ENCODE data around the gene GPR85.
"Not testable (repeated sequence)": the region's sequence is repeated elsewhere in the genome, so short reads cannot be mapped to it uniquely, and the experiment has no call there.

The GPR85 gene

DNA sequence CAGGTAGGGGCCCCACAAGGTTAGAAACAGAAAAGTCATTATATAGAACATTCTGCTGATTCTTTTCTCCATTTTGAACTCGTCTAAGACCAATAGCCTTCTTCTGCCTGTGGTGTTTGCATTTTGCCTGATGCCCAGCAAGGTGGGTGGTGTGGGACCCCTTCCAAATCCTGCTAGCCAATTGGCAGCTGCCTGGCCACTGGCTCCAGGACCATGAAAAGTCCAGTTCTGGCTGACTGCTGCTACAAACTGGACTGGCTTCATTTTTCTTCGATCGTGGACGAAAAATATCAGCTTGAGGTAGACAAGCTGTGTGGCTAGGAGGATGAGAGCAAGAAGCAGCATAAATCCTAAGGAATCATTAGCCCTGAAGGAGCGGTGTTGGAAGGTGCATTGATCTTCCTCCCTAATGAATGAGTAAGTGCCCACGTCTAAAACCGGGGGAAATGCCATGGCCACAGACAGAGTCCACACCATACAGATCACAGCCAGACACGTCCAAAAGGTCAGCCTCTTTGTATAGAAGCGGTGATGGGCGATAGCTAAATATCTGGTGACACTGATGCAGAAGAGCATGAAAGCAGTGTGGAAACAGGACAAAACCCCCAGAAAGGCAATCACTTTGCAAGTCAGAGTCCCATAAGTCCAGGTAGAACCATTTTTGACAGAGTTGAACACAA is 2.7 kb downstream of the GPR85 start:
- DNase-seq (ENCODE audit: low spot score) = no peak

DNA sequence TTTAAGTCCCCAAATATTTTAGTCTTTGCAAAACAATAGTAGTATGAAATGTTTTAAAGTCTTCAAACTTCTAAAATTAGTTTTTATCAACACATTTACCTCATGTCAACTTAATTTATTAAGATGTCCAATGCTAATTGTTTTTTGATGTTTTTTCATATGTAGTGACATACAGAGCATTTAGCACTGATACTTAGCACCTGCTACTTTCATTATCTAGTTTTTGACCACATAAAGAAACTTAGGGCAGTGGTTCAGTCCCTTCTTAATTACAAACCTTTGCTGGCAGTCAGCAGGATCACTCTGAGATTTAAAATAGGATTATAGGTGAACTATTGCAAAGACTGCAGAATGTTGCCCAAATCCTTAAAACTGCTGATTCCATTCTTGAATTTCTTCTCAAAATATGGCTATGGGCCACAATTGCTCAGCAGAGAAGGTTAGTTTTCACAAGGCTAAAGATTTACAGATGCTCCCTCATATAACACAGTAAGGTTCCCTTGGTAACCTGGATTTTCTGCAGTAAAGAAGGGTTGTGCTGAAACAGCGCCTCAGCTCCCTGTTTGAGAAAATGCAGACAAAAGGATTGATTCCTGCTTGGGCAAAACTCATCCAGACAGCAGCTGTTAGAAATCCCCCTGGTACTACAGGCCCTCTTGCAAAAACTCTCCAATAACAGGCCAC is 3.4 kb downstream of the GPR85 start:
- no peak for DNase-seq (ENCODE audit: low spot score)

DNA sequence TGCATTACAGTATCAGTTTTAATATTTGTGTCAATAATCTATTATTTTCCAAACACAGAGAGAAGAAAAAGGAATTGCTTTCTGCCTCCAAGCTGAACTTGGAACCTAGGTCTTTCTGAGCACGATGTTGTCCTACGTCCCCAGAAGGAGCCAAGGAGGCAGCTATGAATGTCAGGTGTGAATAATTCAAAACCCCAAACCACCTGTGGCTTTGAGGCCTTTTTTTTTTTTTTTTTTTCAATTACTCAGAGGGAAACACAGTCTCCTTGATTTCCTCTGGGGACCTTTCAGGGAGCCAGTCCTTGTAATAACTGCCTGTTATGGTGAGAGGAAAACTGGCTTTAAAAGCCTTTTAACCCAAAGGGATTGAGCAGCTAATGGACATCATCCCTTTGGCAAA is 8.3 kb downstream of the GPR85 start:
- no peak for DNase-seq (ENCODE audit: low spot score)

DNA sequence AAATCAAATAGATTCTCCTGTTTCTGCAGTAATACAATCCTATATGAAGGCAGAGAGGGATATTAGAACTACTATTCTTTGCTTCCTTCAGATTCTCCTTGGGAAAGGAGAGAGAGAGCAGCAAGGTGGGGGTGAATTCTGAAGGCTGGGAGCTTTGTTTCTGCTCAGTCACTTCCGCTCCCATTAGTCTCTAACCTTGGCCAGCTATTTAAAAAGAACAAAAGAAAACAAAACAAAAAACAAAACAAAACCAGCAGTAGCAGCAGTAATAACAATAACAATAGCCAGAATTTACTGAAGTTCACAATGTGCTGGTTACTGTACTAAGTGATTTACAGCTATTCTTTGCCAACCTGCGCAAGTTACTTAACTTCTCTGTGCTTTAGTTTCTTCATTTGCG is 9.9 kb downstream of the GPR85 start:
- no peak for DNase-seq (ENCODE audit: low spot score)

DNA sequence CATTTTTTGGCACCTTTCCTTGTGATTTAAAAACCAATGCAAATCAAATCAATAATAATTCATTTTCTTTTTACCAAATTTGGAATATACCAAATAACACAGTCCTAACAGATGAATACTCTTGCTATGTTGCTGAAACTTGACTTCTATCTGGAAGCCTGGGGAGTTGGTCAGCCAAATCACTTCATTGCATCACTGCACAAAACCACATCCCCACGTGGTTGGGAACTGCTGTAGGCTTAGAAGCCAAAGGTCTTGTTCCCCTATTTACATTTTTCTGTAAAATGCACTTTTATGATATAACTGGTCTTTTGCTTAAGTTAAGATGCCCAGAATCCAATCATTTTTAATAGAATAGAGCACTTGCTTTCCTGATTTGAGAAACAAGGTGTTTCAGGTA is 15.2 kb downstream of the GPR85 start:
- DNase-seq (ENCODE audit: low spot score) = no peak

DNA sequence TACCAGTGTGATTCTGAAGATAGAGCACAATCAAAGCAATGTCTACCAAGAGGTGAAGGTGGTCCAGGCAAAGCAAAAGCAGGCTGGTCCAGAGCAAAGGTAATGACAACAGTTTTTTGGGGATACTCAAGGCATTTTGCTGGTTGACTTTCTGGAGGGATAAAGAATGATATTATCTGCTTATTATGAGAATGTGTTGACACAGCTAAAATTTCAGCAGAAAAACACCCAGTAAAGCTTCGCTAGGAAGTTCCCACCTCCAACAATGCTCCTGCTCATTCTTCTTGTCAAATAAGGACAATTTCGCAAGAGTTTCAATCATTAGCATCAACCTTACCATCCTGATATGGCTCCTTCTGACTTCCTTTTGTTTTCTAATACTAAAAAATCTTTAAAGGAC is 24.1 kb downstream of the GPR85 start:
- DNase-seq (ENCODE audit: low spot score) = no peak

DNA sequence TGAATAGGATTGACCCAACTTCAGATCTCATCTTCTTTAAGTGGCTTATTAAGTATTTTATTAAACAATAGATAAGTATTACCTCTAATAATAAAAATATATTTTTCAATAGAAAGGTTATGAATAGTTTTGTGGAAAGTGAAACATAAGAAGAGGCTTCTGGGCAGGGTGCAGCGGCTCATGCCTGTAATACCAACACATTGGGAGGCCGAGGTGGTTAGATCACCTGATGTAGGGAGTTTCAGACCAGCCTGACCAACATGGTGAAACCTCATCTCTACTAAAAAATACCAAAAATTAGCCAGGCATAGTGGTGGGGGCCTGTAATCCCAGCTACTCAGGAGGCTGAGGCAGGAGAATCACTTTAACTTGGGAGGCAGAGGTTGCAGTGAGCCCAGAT is 26.5 kb downstream of the GPR85 start:
- no peak for DNase-seq (ENCODE audit: low spot score)

DNA sequence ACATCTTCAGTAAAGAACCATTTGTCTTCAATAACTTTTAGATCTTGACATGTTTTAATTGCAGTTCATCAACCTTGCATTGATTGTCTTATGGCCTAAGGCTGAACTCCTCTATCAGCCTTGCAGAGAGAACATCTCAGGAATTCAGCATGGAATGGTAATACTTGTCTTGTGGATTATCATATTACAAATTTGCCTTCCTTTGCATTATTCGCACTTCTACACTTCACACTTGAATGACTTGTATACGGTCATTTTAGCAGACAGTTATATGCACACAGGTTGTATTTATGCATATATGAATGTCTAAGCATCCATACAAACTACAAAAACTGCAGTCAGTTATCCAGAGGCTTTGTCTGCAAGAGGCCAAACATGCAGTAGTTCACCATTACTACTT is 31.7 kb downstream of the GPR85 start:
- no peak for DNase-seq (ENCODE audit: low spot score)

DNA sequence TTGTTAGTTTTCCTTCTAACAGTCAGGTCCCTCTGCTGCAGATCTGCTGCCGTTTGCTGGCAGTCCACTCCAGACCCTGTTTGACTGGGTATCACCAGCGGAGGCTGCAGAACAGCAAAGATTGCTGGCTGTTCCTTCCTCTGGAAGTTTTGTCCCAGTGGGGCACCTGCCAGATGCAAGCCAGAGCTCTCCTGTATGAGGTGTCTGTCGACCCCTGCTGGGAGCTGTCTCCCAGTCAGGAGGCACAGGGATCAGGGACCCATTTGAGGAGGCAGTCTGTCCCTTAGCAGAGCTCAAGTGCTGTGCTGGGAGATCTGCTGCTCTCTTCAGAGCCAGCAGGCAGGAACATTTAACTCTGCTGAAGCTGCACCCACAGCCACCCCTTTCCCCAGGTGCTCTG is 32.4 kb downstream of the GPR85 start:
- not testable (repeated sequence) for DNase-seq (ENCODE audit: low spot score)

DNA sequence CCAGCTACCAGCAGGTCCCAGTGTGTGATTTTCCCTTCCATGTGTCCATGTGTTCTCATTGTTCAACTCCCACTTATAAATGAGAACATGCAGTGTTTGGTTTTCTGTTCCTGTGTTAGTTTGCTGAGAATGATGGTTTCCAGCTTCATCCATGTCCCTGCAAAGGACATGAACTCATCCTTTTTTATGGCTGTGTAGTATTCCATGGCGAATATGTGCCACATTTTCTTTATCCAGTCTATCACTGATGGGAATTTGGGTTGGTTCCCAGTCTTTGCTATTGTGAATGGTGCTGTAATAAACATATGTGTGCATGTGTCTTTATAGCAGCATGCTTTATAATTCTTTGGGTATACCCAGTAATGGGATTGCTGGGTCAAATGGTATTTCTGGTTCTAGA is 37.4 kb downstream of the GPR85 start:
- DNase-seq (ENCODE audit: low spot score) = not testable (repeated sequence)

DNA sequence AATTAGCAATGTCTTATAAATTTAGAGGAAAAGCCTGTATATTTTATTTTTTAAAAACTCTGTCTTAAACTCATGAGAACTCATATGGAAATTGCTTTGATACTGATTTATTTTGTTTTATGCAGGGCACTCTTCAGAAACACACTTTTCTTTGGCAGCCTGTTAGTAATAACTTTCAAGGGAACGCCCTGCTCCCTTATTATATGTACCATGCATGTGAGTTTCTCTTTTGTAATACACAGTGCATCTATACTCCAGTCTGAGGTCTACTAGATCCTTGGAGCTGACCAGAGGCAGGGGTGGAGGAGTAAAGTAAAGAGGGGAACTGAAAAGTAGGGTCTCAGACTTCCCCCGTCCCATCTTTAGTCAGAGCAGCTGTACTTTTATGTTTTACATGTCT is 40.2 kb downstream of the GPR85 start:
- DNase-seq (ENCODE audit: low spot score) = no peak

DNA sequence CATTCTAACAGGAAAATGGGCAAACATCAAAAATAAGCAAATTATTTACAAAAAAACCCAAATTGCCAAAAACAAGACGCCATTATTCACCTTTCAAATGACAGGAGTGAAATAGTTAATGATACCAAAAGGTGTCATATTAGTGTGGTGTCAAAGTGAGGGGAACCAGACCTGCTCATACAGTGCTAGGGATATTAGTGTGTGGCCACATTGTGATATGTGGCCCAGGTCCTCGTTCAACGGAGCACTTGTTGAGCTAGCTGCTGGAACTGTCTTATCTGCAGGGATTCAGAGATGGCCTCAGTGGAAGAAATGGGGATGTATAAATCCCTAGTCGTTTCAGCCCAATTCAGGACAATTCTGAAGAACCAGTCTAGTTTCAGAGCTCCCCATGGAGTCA is 41.2 kb downstream of the GPR85 start:
- no peak for DNase-seq (ENCODE audit: low spot score)

DNA sequence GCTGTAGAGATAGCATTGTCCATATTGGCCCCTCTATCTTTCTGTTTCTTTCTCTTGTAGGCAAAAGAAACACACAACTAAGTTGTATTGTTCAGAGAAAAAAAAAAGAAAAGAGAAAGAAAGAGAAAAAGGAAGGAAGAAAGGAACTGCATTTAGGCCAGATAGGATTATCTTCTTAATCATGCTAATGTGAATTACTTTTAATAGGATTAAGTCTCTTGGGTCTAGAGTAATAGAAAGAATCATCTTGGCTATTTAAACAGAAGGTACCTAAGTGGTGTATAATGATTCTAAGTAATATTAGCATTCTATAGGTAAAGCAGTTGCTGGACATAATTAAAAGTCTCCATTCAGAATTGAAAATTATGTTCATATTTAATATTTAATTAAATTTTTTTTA is 42.2 kb downstream of the GPR85 start:
- DNase-seq (ENCODE audit: low spot score) = no peak

DNA sequence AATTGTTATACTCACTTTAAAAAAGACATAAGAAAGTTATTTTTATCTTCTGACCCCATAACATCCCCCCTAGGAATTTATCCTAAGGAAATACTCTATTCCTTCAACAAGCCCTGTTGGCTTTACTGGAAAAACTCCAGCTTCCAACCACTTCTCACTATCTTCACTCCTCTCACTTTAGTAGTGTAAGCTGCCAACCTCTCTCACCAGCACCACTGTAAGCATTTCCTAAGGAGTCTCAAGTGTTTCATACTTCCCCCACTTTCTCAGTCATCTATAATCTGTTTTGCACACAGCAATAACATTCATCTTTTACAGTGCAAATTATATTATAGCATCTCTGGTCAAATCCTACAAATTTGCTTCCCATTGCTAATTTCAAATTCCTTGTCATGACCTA is 45.8 kb downstream of the GPR85 start:
- DNase-seq (ENCODE audit: low spot score) = no peak

DNA sequence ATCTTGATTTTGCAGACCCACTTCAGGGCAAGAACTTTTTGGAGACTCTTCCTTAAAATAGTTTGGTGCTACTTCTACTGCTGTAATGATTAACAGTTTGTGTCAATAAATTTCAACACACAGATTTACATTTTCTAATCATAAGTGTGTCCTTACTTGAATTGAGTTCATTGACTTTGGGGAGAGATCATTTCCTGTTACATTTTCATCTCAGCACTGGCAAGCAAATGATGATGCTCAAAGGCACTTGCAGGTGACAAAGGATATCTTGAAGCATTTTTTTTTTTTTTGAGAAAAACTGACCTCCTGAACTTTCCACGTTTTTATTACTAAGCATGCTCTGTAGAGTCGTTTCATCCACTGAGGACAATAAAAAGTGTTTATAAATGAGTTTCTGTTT is 52.7 kb downstream of the GPR85 start:
- no peak for DNase-seq (ENCODE audit: low spot score)
